ENCODE data around the gene ZNF157. TPM values are rescaled to one million over a fixed set of nuclear protein-coding genes. Genes with fewer than 3 reads are reported as not detected.
A peak's percentile ranks its signal among the peaks of the same experiment; 100 is the strongest.

Gene ZNF157
- polyA plus RNA-seq, 1 of the 3 experiments (the other 2 are of a cell fraction) = 0.12 TPM

DNA sequence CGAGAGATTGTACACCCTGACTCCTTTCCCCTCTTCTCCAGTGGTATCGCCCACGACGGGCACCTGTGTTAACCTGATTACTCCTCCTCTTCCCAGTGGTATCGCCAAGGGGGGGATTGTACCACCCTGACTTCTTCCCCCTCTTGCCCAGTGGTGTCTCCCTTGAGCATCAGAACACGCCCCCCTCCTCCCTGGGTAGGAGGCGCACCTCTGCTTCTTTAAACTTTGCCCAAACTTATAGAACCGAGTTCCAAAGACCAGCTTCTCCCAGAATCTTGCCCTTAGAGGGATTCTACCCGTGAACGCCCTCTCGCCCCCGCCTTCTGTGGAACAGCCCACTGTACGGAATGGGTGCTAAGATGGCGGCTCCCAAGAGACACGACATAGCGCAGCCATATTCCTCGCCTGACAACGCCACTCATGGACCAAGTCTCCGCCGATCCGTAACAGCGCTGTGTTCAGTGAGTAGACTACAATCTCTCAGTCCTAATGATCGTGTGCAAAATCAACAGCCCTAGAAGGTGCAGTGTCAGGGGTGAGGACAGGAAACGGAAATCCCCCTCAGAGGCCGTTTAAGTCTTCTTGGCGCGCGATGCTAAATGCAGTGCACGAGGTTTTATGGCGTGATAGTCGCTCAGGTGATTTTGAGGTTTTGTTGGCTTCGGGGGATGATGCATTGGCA, 4.2 kb upstream of the ZNF157 start:
- ChIA-PET POLR2A (no interaction called here), CTCF (interaction anchor here (1.4 kb wide), 1 partner anchor 19 kb away, joined by 3 read pairs; no protein-coding TSS in a partner anchor)
- WGBS (ENCODE audit: low lambda C conversion rate) = 18% methylated on average over 32 of the region's 32 CpGs
- Histone ChIP-seq H3K79me2 (ENCODE audit: insufficient read depth) (no peaks in the 10 kb centered on the region), H3K9me2 (no peaks in the 10 kb centered on the region), H4K20me1 (ENCODE audit: insufficient read depth) (no peaks in the 10 kb centered on the region), H3K9me3 (no peaks in the 10 kb centered on the region), H3K27ac (ENCODE audit: low read depth in 2 of 2, low read length in 1 of 2) (peak overlapping the region; percentile 56 to 74; a peak in 3 of 4 replicates), H2AFZ (ENCODE audit: low read depth) (peak overlapping the region; percentile 97), H3K4me2 (peak overlapping the region; percentile 59), H3K27me3 (ENCODE audit: insufficient read depth) (no peaks in the 10 kb centered on the region; the same call in 1 of the 2 replicates), H3F3A (replicated peaks; ENCODE audit: insufficient read depth) (peaks cover 3% of the 10 kb centered on the region), H3K4me3 (ENCODE audit: low read depth in 2 of 2, low read length in 1 of 2) (peak overlapping the region; percentile 41 to 57), H3K36me3 (replicated peaks in 1 of 2; ENCODE audit: control insufficient read depth in 1 of 2, insufficient read depth in 2 of 2, low read length in 1 of 2) (no peaks in the 10 kb centered on the region), H3K9ac (peak overlapping the region; percentile 48; the same call in 1 of the 2 replicates), H3K4me1 (ENCODE audit: control insufficient read depth in 1 of 2, insufficient read depth in 2 of 2, low read depth in 1 of 2, low read length in 1 of 2) (peaks cover 0 to 8% of the 10 kb centered on the region in 2 experiments; a peak in 2 of 4 replicates)
- TF ChIP-seq USF2 (IDR thresholded peaks at IDR 0.05; ENCODE audit: borderline replicate concordance, low read depth, low read length) = no peak
- TF ChIP-seq CTCF (IDR thresholded peaks at IDR 0.05) = 0 out of 2 replicates have a peak, but pooled peaks have one; percentile 13
- no peak for TF ChIP-seq POLR2AphosphoS5 (IDR thresholded peaks at IDR 0.05; ENCODE audit: low read depth, low read length)
- no peak for TF ChIP-seq NFIC (IDR thresholded peaks at IDR 0.05; ENCODE audit: borderline replicate concordance)
- peak; percentile 98 for TF ChIP-seq YY1 (IDR thresholded peaks at IDR 0.05; ENCODE audit: low read depth)
- DNase-seq = peak; percentile 70

- H3K27me3 ChIP-seq (ENCODE audit: insufficient read depth) = no peaks in the 10 kb centered on the region
- DNase-seq = no peak
- no peaks in the 10 kb centered on the region for H3K9me3 ChIP-seq
- ChIA-PET POLR2A (no interaction called here), CTCF (interaction anchor here (1.7 kb wide), 1 partner anchor 11 kb away, joined by 7 read pairs; no protein-coding TSS in a partner anchor)
- no peak overlapping the region for H3K4me2 ChIP-seq
- H4K20me1 ChIP-seq (ENCODE audit: insufficient read depth) = no peaks in the 10 kb centered on the region
- TF ChIP-seq POLR2AphosphoS5 (IDR thresholded peaks at IDR 0.05; ENCODE audit: low read depth, low read length) = no peak
- TF ChIP-seq PBX3 (IDR thresholded peaks at IDR 0.05) = no peak
- TF ChIP-seq FOSL2 (IDR thresholded peaks at IDR 0.05; ENCODE audit: borderline replicate concordance, low read depth) = no peak
- H3F3A ChIP-seq (replicated peaks; ENCODE audit: insufficient read depth) = no peaks in the 10 kb centered on the region
- H3K27ac ChIP-seq (ENCODE audit: low read depth in 2 of 2, low read length in 1 of 2) = no peak overlapping the region
- H3K4me1 ChIP-seq (ENCODE audit: control insufficient read depth in 1 of 2, insufficient read depth in 2 of 2, low read depth in 1 of 2, low read length in 1 of 2) = no peaks in the 10 kb centered on the region
- H3K36me3 ChIP-seq (replicated peaks in 1 of 2; ENCODE audit: control insufficient read depth in 1 of 2, insufficient read depth in 2 of 2, low read length in 1 of 2) = no peaks in the 10 kb centered on the region
- no peak overlapping the region for H3K9ac ChIP-seq
- H3K9me2 ChIP-seq = no peaks in the 10 kb centered on the region
- WGBS (ENCODE audit: low lambda C conversion rate) = 40% methylated on average over 5 of the region's 5 CpGs
- H3K4me3 ChIP-seq (ENCODE audit: low read depth in 2 of 2, low read length in 1 of 2) = no peak overlapping the region
- no peaks in the 10 kb centered on the region for H3K79me2 ChIP-seq (ENCODE audit: insufficient read depth)
- no peak overlapping the region for H2AFZ ChIP-seq (ENCODE audit: low read depth)
Observed at GRCh38 chrX:47373198-47373597, 2.8 kb downstream of the ZNF157 start.

Data from SK-N-SH (cell line).